ENCODE results near the gene AP2M1.
A peak's percentile ranks its signal among the peaks of the same experiment; 100 is the strongest.
"Not testable (repeated sequence)": the region's sequence is repeated elsewhere in the genome, so short reads cannot be mapped to it uniquely, and the experiment has no call there.

The AP2M1 gene

DNA sequence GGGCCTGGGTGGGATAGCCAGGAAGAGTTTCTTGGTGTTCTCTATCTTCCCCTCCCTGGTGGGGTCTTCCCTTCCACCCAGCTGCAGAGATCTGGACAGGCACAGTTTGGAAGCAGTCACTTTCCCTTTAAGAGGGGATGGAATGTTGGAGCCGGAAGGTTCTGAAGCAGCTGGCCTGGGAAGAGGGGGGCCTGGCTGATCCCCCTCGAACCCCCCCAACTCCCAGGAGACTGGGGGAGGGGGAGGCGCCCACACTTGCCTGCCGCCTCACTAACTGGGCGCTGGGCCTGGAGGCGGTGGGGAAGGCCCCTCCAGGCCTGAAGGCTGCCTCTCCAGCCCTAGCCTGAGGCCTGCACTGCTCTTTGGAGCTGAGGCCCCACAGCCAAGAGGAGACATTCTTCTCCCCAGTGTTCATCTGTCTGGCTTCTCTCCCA, 18.1 kb upstream of the AP2M1 start:
- H3K4me3 ChIP-seq (ENCODE audit: low read depth, low read length): peak overlapping the region; percentile 87

- peak overlapping the region; percentile 87 for H3K4me3 ChIP-seq (ENCODE audit: low read depth, low read length)
These were observed 17.4 kb upstream of the AP2M1 start for GRCh38 chr3:184157206-184157605.

- no peak overlapping the region for H3K4me3 ChIP-seq (ENCODE audit: low read depth, low read length)
These were observed 16.3 kb upstream of the AP2M1 start for GRCh38 chr3:184158404-184158803.

GRCh38 chr3:184160456-184160855, 14.2 kb upstream of the AP2M1 start:
- H3K4me3 ChIP-seq (ENCODE audit: low read depth, low read length): no peak overlapping the region

DNA sequence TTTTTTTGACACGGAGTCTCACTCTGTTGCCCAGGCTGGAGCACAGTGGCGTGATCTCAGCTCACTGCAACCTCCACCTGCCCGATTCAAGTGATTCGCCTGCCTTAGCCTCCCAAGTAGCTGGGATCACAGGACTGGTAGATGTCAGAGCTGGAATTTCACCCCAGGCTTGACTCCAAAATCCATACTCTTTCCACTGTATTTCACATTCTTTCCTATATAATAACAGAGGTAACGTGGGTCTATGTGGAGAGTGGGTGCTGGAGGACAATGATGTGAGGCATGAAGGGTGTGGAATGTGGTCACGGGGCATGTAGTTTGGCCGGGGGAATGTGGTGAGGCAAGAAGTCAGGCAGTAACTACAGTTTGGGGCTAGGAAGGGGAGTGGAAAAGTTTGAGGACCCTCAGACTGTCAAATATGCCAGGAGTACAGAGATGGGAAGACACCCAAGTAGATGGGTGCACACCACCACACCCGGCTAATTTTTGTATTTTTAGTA, 12.0 kb upstream of the AP2M1 start:
- H3K4me3 ChIP-seq (ENCODE audit: low read depth, low read length): not testable (repeated sequence)

GRCh38 chr3:184164648-184165330, 9.9 kb upstream of the AP2M1 start:
- no peak overlapping the region for H3K4me3 ChIP-seq (ENCODE audit: low read depth, low read length)

GRCh38 chr3:184165543-184165942, 9.1 kb upstream of the AP2M1 start:
- no peak overlapping the region for H3K4me3 ChIP-seq (ENCODE audit: low read depth, low read length)

DNA sequence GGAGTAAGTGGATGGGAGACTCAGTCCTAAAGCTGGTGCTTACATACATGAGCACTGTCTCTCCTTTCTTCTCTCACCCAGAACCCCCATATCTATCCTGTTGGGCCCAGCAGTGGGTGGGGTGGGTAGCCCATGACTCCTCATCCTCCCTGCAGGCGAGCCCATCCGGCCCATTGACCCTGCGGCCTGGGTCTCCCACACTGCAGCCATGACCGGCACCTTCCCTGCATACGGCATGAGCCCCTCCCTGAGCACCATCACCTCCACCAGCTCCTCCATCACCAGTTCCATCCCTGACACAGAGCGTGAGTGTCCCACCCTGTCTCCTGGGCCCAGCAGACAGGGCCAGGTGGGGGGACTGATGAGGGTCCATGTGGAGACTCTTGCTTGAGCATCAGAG, 8.0 kb upstream of the AP2M1 start:
- H3K4me3 ChIP-seq (ENCODE audit: low read depth, low read length): no peak overlapping the region

DNA sequence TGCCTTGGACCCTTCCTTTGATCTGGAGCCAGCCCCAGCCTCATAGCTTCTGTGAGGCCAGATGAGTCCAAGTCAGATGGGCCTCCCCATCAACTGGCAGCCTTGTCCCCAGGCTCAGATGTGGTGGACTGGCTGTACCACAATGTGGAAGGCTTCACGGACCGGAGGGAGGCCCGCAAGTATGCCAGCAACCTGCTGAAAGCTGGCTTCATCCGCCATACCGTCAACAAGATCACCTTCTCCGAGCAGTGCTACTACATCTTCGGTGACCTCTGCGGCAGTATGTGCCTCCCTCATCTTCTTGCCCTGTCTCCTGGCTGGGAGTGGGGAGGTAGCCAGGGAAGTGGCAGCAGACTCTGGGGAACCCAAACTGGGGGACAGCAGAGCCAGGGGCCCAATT, 6.9 kb upstream of the AP2M1 start:
- H3K4me3 ChIP-seq (ENCODE audit: low read depth, low read length): no peak overlapping the region

- no peak overlapping the region for H3K4me3 ChIP-seq (ENCODE audit: low read depth, low read length)
These were observed 6.1 kb upstream of the AP2M1 start for GRCh38 chr3:184168363-184169120.

DNA sequence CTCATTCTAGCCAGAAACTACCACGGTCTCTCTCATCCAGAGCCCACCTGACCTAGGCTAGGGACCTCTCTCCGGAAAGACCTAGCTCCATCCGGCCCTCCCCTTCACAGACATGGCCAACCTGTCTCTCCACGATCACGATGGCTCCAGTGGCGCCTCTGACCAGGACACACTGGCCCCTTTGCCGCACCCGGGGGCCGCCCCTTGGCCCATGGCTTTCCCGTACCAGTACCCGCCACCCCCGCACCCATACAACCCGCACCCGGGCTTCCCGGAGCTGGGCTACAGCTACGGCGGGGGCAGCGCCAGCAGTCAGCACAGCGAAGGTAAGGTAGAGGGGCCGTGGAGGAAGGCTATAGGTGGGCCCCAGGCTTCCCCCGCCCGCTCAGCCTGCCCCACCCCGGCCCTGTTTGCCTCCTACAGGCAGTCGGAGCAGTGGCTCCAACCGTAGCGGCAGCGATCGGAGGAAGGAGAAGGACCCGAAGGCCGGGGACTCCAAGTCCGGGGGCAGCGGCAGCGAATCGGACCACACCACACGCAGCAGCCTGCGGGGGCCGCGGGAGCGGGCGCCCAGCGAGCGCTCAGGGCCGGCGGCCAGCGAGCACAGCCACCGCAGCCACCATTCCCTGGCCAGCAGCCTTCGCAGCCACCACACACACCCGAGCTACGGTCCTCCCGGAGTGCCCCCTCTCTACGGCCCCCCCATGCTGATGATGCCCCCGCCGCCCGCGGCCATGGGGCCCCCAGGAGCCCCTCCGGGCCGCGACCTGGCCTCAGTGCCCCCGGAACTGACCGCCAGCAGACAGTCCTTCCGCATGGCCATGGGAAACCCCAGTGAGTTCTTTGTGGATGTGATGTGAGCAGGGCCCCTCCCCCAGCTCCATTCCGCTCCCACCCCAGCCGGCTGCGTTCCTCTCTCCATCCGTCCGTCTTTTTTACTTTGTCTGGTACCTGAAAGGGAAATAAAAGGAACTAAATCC, 4.5 kb upstream of the AP2M1 start:
- H3K4me3 ChIP-seq (ENCODE audit: low read depth, low read length): no peak overlapping the region

DNA sequence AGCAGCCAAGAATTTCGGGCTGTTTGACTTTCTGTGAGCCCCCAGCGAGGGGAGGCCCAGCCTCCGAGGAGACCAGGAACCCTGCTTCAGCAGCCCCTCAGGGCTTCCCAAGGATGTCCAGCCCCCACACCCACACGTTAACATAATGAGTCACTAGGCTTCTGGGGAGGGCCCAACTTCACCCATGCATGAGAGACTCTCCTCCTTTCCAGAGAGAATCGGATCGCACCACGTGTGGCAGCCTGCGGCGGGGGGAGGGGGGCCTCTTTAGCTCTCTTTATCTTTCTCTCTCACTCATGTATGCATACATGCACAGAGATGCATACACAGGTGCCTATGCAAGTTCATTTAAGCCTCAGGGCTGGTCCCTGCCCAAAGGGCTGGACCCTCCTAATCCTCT, 3.1 kb upstream of the AP2M1 start:
- H3K4me3 ChIP-seq (ENCODE audit: low read depth, low read length): no peak overlapping the region

GRCh38 chr3:184172681-184173373, 1.8 kb upstream of the AP2M1 start:
- no peak overlapping the region for H3K4me3 ChIP-seq (ENCODE audit: low read depth, low read length)

GRCh38 chr3:184173374-184173722, 1.3 kb upstream of the AP2M1 start:
- H3K4me3 ChIP-seq (ENCODE audit: low read depth, low read length): no peak overlapping the region

- no peak overlapping the region for H3K4me3 ChIP-seq (ENCODE audit: low read depth, low read length)
These were observed 390 bp upstream of the AP2M1 start for GRCh38 chr3:184174284-184174645.

GRCh38 chr3:184175506-184175905, 851 bp downstream of the AP2M1 start:
- peak overlapping the region; percentile 93 for H3K4me3 ChIP-seq (ENCODE audit: low read depth, low read length)

DNA sequence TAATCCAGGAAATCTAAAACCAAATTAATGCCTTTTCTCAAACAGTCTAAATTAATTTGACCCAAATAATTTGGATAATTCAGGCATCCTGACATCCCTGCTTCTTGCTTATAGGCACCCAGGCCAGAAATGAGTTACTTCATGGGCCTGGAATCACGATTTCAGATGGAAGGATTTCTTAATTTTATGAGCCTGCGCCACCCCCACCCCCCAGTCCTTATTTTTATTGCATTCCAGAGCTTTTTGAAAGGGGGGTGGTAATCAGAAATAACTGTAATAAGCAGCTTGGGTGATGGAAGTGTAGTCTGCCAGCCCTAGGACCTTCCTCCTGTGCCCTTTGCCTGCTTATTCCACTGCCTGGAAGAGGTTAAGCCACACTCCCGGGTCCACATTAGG, 1.3 kb downstream of the AP2M1 start:
- peak overlapping the region; percentile 93 for H3K4me3 ChIP-seq (ENCODE audit: low read depth, low read length)

GRCh38 chr3:184176377-184177330, 2.0 kb downstream of the AP2M1 start:
- H3K4me3 ChIP-seq (ENCODE audit: low read depth, low read length): peak overlapping the region; percentile 93

DNA sequence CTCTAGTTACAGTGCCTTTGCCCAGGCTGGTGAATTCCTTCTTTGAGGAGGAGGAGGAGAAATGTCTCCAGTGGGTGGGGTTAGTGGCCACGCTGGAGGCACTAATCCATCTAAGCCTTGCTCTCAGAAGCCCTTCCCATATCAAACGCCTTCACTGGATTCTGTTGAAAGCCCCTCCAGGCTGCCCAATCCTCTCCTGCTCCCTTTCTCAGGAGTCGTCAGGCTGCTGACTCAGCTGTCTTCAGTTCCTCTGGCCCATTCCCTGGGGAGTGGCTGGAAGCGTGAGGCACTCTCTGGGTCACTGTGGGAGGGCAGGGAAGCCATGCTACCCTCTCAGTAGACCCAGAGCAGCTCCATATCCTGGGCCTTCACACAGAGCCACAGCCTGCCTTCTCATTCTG, 2.7 kb downstream of the AP2M1 start:
- H3K4me3 ChIP-seq (ENCODE audit: low read depth, low read length): no peak overlapping the region
